Sigmoid colon (tissue), 4 donors: Measurements from ENCODE around the gene BRIP1.

ENCODE experiments used
- POLR2A ChIP-seq, 2 donors: fragments of 450-650 bp; IDR thresholded peaks; one replicate each; pipeline ENCODE4 v1.6.1; 2016; ENCODE audit warnings: antibody characterized with exemption in 2 of 2, mild to moderate bottlenecking in 2 of 2, moderate library complexity in 2 of 2
- POLR2AphosphoS5 ChIP-seq, 4 donors: sonication (generic); formaldehyde crosslinking; IDR thresholded peaks; one replicate each; pipeline ENCODE4 v1.6.1; 2017; ENCODE audit warnings: antibody characterized with exemption in 4 of 4

- TF ChIP-seq POLR2A (IDR thresholded peaks at IDR 0.05) = no peak
- TF ChIP-seq POLR2AphosphoS5 (IDR thresholded peaks at IDR 0.05) = no peak
Observed at GRCh38 chr17:61716225-61716829, 147.0 kb downstream of the BRIP1 start.
